IMR-90 (cell line): ENCODE results near the gene STK33. TPM values are rescaled to one million over a fixed set of nuclear protein-coding genes. Genes with fewer than 3 reads are reported as not detected.

Experiments
- ATAC-seq: fragments of 200-7000 bp; cut with Tn5 transposase; 2 replicates; pipeline ENCODE4 v1.9.1; 2020; ENCODE audit warnings: low read depth, mild to moderate bottlenecking, moderate library complexity
- BruUV-seq: library from RNA; stranded (reverse); fragments of 400-500 nt; replicated peaks from 2 replicates; lab custom pipeline; 2021; lab: Mats Ljungman, UMichigan
- CTCF ChIA-PET: fragments of 300-600 bp; formaldehyde crosslinking; extraction: SDS; loops from one replicate; lab custom pipeline; 2021; ENCODE audit warnings: antibody characterized with exemption; lab: Yijun Ruan, JAX
- POLR2A ChIA-PET: fragments of 300-600 bp; sonication (Branson Sonifier 250); formaldehyde crosslinking; loops from one replicate; lab custom pipeline; 2022; ENCODE audit warnings: antibody characterized with exemption; ENCODE audit not compliant: unreplicated experiment; lab: Charles Lee
- DNase-seq: peaks from one replicate; pipeline ENCODE4 v3.0.0; 2013
- H2AFZ ChIP-seq: replicated peaks from 2 replicates; pipeline ENCODE3; 2013; ENCODE audit warnings: low read length, mild to moderate bottlenecking; ENCODE audit not compliant: poor library complexity
- H2AK5ac ChIP-seq: 2 replicates; pipeline ENCODE4 v1.6.1; 2013; ENCODE audit warnings: low read depth, low read length, inconsistent platforms
- H2AK9ac ChIP-seq: replicated peaks from 2 replicates; pipeline ENCODE3; 2013; ENCODE audit warnings: mild to moderate bottlenecking, low read depth, low read length, moderate library complexity; ENCODE audit not compliant: poor library complexity
- H2BK120ac ChIP-seq: 2 replicates; pipeline ENCODE4 v1.6.1; 2013; ENCODE audit warnings: low read depth, low read length, inconsistent platforms
- H2BK15ac ChIP-seq: 3 replicates; pipeline ENCODE4 v1.6.1; 2013; ENCODE audit warnings: low read depth, low read length, inconsistent platforms
- H2BK20ac ChIP-seq: 2 replicates; pipeline ENCODE4 v1.6.1; 2013; ENCODE audit warnings: low read depth, mild to moderate bottlenecking, inconsistent platforms, low read length, moderate library complexity
- H2BK5ac ChIP-seq: 2 replicates; pipeline ENCODE4 v1.6.1; 2013; ENCODE audit warnings: mild to moderate bottlenecking, low read depth, low read length, inconsistent platforms; ENCODE audit not compliant: poor library complexity, severe bottlenecking
- H3K14ac ChIP-seq: replicated peaks from 2 replicates; pipeline ENCODE4 v1.6.1; 2013; ENCODE audit warnings: low read depth, low read length, inconsistent platforms
- H3K18ac ChIP-seq: 2 replicates; pipeline ENCODE4 v1.6.1; 2013; ENCODE audit warnings: low read depth, low read length, control low read depth
- H3K23ac ChIP-seq: 2 replicates; pipeline ENCODE4 v1.6.1; 2013; ENCODE audit warnings: low read depth, low read length, inconsistent platforms
- H3K27ac ChIP-seq: 2 replicates; pipeline ENCODE4 v1.5.1; 2013; ENCODE audit warnings: mild to moderate bottlenecking, control low read depth, low read length; ENCODE audit not compliant: insufficient read depth
- H3K27me3 ChIP-seq: 2 replicates; pipeline ENCODE4 v1.6.1; 2013; ENCODE audit warnings: low read length; ENCODE audit not compliant: control insufficient read depth, insufficient read depth
- H3K36me3 ChIP-seq: 2 replicates; pipeline ENCODE4 v1.6.1; 2013; ENCODE audit warnings: low read length, mixed read lengths; ENCODE audit not compliant: control insufficient read depth, insufficient read depth
- H3K4ac ChIP-seq: 2 replicates; pipeline ENCODE4 v1.6.1; 2013; ENCODE audit warnings: low read depth, low read length, inconsistent platforms
- H3K4me1 ChIP-seq: 2 replicates; pipeline ENCODE4 v1.6.1; 2013; ENCODE audit warnings: low read length, mixed read lengths; ENCODE audit not compliant: control insufficient read depth, insufficient read depth
- H3K4me2 ChIP-seq: 2 replicates; pipeline ENCODE4 v1.6.1; 2013; ENCODE audit warnings: low read depth, mild to moderate bottlenecking, control low read depth, low read length, moderate library complexity
- H3K4me3 ChIP-seq: 2 replicates; pipeline ENCODE4 v1.5.1; 2013; ENCODE audit warnings: low read depth, mild to moderate bottlenecking, control low read depth, low read length, moderate library complexity; ENCODE audit not compliant: insufficient read depth
- H3K56ac ChIP-seq: 2 replicates; pipeline ENCODE4 v1.6.1; 2013; ENCODE audit warnings: low read length, inconsistent platforms; ENCODE audit not compliant: insufficient read depth; ENCODE audit errors: extremely low read depth
- H3K79me1 ChIP-seq, 2 experiments: 2 replicates each; pipeline ENCODE4 v1.6.1; 2013; ENCODE audit warnings: low read length in 2 of 2, inconsistent platforms in 1 of 2, low read depth in 1 of 2
- H3K9ac ChIP-seq: 2 replicates; pipeline ENCODE4 v1.6.1; 2013; ENCODE audit warnings: low read depth, low read length, control low read depth
- H3K9me1 ChIP-seq: 2 replicates; pipeline ENCODE4 v1.6.1; 2013; ENCODE audit warnings: low read length, inconsistent platforms; ENCODE audit not compliant: insufficient read depth
- H3K9me3 ChIP-seq: 2 replicates; pipeline ENCODE4 v1.6.1; 2013; ENCODE audit warnings: low read length; ENCODE audit not compliant: control insufficient read depth, insufficient read depth
- H4K20me1 ChIP-seq: 2 replicates; pipeline ENCODE4 v1.6.1; 2013; ENCODE audit warnings: low read length, inconsistent platforms; ENCODE audit not compliant: insufficient read depth
- H4K5ac ChIP-seq: 2 replicates; pipeline ENCODE4 v1.6.1; 2013; ENCODE audit warnings: mild to moderate bottlenecking, low read depth, low read length, control low read depth
- H4K8ac ChIP-seq, 2 experiments: 2 replicates each; pipeline ENCODE4 v1.6.1; 2013; ENCODE audit warnings: low read depth in 2 of 2, low read length in 2 of 2, control low read depth in 1 of 2, inconsistent platforms in 1 of 2
- H4K91ac ChIP-seq: 2 replicates; pipeline ENCODE4 v1.6.1; 2013; ENCODE audit warnings: low read depth, low read length, inconsistent platforms; ENCODE audit not compliant: insufficient read depth
- BHLHE40 ChIP-seq: fragments of 150-350 bp; IDR thresholded peaks from 2 replicates; pipeline ENCODE4 v1.6.1; 2016; ENCODE audit warnings: mild to moderate bottlenecking, low read depth, low read length
- CEBPB ChIP-seq: IDR thresholded peaks from 2 replicates; pipeline ENCODE4 v1.6.1; 2012; ENCODE audit warnings: low read depth, low read length, improper control_type of control experiment
- CHD1 ChIP-seq: IDR thresholded peaks from 2 replicates; pipeline ENCODE4 v1.6.1; 2012; ENCODE audit warnings: low read depth, low read length, improper control_type of control experiment
- CTCF ChIP-seq: conservative IDR thresholded peaks from 2 replicates; pipeline ENCODE4 v1.5.1; 2012; ENCODE audit warnings: mild to moderate bottlenecking, low read depth, low read length, improper control_type of control experiment
- ELK1 ChIP-seq: fragments of 150-350 bp; IDR thresholded peaks from 2 replicates; pipeline ENCODE4 v1.6.1; 2016; ENCODE audit warnings: low read depth, mild to moderate bottlenecking, low read length, moderate library complexity, borderline replicate concordance
- FOS ChIP-seq: fragments of 150-350 bp; IDR thresholded peaks from 2 replicates; pipeline ENCODE4 v1.6.1; 2016; ENCODE audit warnings: low read depth, low read length
- MAFK ChIP-seq: IDR thresholded peaks from 2 replicates; pipeline ENCODE4 v1.6.1; 2012; ENCODE audit warnings: low read depth, low read length, improper control_type of control experiment
- MXI1 ChIP-seq: IDR thresholded peaks from 2 replicates; pipeline ENCODE4 v1.6.1; 2012; ENCODE audit warnings: low read depth, mild to moderate bottlenecking, low read length, moderate library complexity, borderline replicate concordance
- NFE2L2 ChIP-seq: fragments of 150-350 bp; IDR thresholded peaks from 2 replicates; pipeline ENCODE4 v1.6.1; 2016; ENCODE audit warnings: low read depth, mild to moderate bottlenecking, low read length
- RAD21 ChIP-seq: IDR thresholded peaks from 2 replicates; pipeline ENCODE4 v1.6.1; 2012; ENCODE audit warnings: low read length, improper control_type of control experiment
- RCOR1 ChIP-seq: IDR thresholded peaks from 2 replicates; pipeline ENCODE4 v1.6.1; 2012; ENCODE audit warnings: mild to moderate bottlenecking, low read length, improper control_type of control experiment; ENCODE audit not compliant: insufficient replicate concordance
- RFX5 ChIP-seq: IDR thresholded peaks from 2 replicates; pipeline ENCODE4 v1.8.0; 2012; ENCODE audit warnings: low read depth, mild to moderate bottlenecking, low read length, moderate library complexity
- SMC3 ChIP-seq: fragments of 150-350 bp; IDR thresholded peaks from 2 replicates; pipeline ENCODE4 v1.6.1; 2016; ENCODE audit warnings: low read depth, mild to moderate bottlenecking, antibody characterized with exemption, low read length, moderate library complexity
- USF2 ChIP-seq: fragments of 150-350 bp; IDR thresholded peaks from 2 replicates; pipeline ENCODE4 v1.6.1; 2017; ENCODE audit warnings: mild to moderate bottlenecking, antibody characterized with exemption, low read length, low read depth
- WGBS, 2 experiments: methylation state at CpG; one replicate each; pipeline versions ENCODE4 v1.1.5 to v1.1.7; 2013; ENCODE audit warnings: missing lambda C conversion rate in 2 of 2; ENCODE audit not compliant: insufficient read length in 1 of 2; ENCODE audit errors: extremely low coverage in 2 of 2; 5-methylcytosine and 5-hydroxymethylcytosine counted together
- dilution Hi-C: fragments of 300-500 bp; cut with HindIII; formaldehyde crosslinking; loops from one replicate; pipeline ENCODE4 v1.14.3; 2018; ENCODE audit warnings: low sequenced_read_pairs; ENCODE audit not compliant: unreplicated experiment
- in situ Hi-C: fragments of 300-500 bp; cut with MboI; formaldehyde crosslinking; loops from 3 replicates; pipeline ENCODE4 v1.14.3; 2019; ENCODE audit warnings: low sequenced_read_pairs, inconsistent platforms, mixed read lengths
- intact Hi-C: fragments of 100-400 bp; cut with micrococcal nuclease; formaldehyde crosslinking; loops from 2 replicates; pipeline ENCODE4 v1.10.0; 2022
- polyA plus RNA-seq, 3 experiments: library from polyadenylated mRNA; depleted of rRNA; stranded (reverse); fragments of >200 nt; gene quantifications; 2 replicates each; pipeline ENCODE4 v1.2.3, GENCODE V29; 2012; ENCODE audit warnings: low replicate concordance in 1 of 3
- total RNA-seq: library from RNA; depleted of rRNA; stranded (reverse); fragments of >200 nt; gene quantifications from 2 replicates; pipeline ENCODE4 v1.2.3, GENCODE V29; 2012

The STK33 gene
- total and polyA plus RNA-seq, 2 of the 4 experiments (the other 2 are of a cell fraction) = 2.3 to 2.6 TPM

- H4K8ac ChIP-seq = no peak overlapping the region; a peak in 1 of 4 replicates
- peaks cover 5% of the 10 kb centered on the region; the same call in 1 of the 2 replicates for H3K9me1 ChIP-seq
- peaks cover 9% of the 10 kb centered on the region for H3K4me1 ChIP-seq
- H2BK20ac ChIP-seq = no peak overlapping the region
- dilution Hi-C loops (no loop called here), intact Hi-C loops (loop anchor here (5.0 kb wide), 1 partner anchor 211 kb away; a partner anchor contains a TSS), in situ Hi-C loops (no loop called here)
- no peak overlapping the region for H2AK9ac ChIP-seq
- no peak overlapping the region for H3K14ac ChIP-seq
- DNase-seq = no peak
- no peaks in the 10 kb centered on the region for H3K9me3 ChIP-seq
- no peak overlapping the region for H2AK5ac ChIP-seq
- H4K20me1 ChIP-seq = no peaks in the 10 kb centered on the region
- H2BK15ac ChIP-seq = no peak overlapping the region; the same call in 2 of the 3 replicates
- no peak for TF ChIP-seq BHLHE40
- TF ChIP-seq RFX5 = no peak
- no peak for TF ChIP-seq MXI1
- no peak for TF ChIP-seq RCOR1
- TF ChIP-seq FOS = no peak
- TF ChIP-seq SMC3 = no peak
- no peak for TF ChIP-seq CTCF
- TF ChIP-seq ELK1 = no peak
- TF ChIP-seq NFE2L2 = no peak
- no peak for TF ChIP-seq CEBPB
- TF ChIP-seq USF2 = no peak
- no peak for TF ChIP-seq MAFK
- TF ChIP-seq RAD21 = no peak
- TF ChIP-seq CHD1 = no peak
- no peak overlapping the region for H4K5ac ChIP-seq
- H3K18ac ChIP-seq = peak overlapping the region; percentile 29; the same call in 1 of the 2 replicates
- no peaks in the 10 kb centered on the region for H3K36me3 ChIP-seq
- H3K23ac ChIP-seq = no peak overlapping the region
- WGBS, 2 experiments = no CpG with 5 or more reads among the region's 9 CpGs
- no peaks in the 10 kb centered on the region for H3K79me1 ChIP-seq
- no peak overlapping the region for H3K4me2 ChIP-seq
- no peak overlapping the region for H3K56ac ChIP-seq
- no peak overlapping the region for H3K27ac ChIP-seq
- ChIA-PET CTCF (no interaction called here), POLR2A (no interaction called here)
- peak overlapping the region; percentile 47 for H2AFZ ChIP-seq
- no peak overlapping the region for H3K9ac ChIP-seq
- H2BK120ac ChIP-seq = no peak overlapping the region
- H3K4ac ChIP-seq = no peak overlapping the region
- no peak overlapping the region for H2BK5ac ChIP-seq
- H3K4me3 ChIP-seq = no peak overlapping the region
- BruUV-seq = no TSS peak
- no peaks in the 10 kb centered on the region for H3K27me3 ChIP-seq
- no peak overlapping the region for H4K91ac ChIP-seq
- no peak for ATAC-seq
These were observed 7.5 kb upstream of the STK33 start for GRCh38 chr11:8601376-8602133.
